Mammary epithelial cell (primary cell): ENCODE results near the gene SLC38A10.

Source experiments
- CTCF ChIP-seq, 2 donors: IDR thresholded peaks in 1 of 2; conservative IDR thresholded peaks in 1 of 2; 2 replicates each; pipeline ENCODE4 v1.5.1; 2011 to 2012; ENCODE audit warnings: inconsistent platforms in 2 of 2, low read length in 2 of 2, mild to moderate bottlenecking in 2 of 2, control low read depth in 1 of 2, low read depth in 1 of 2; ENCODE audit not compliant: insufficient read depth in 1 of 2; ENCODE audit errors: extremely low read depth in 1 of 2
- EZH2 ChIP-seq: IDR thresholded peaks from 2 replicates; pipeline ENCODE4 v1.6.1; 2012; ENCODE audit warnings: low read length, inconsistent platforms, borderline replicate concordance

GRCh38 chr17:81307636-81308560 is 12.8 kb upstream of the SLC38A10 start:
- TF ChIP-seq CTCF (conservative IDR thresholded peaks at IDR 0.05 in 1 of 2, IDR thresholded peaks at IDR 0.05 in 1 of 2; ENCODE audit: extremely low read depth in 1 of 2, insufficient read depth in 1 of 2, low read depth in 1 of 2, low read length in 2 of 2) (no peak), EZH2 (no peak)
